HepG2 (cell line): Measurements from ENCODE around the gene CAMKK1. TPM values are rescaled to one million over a fixed set of nuclear protein-coding genes. Genes with fewer than 3 reads are reported as not detected.

Experiments
- ATF3 ChIP-seq: sonication (generic); formaldehyde crosslinking; IDR thresholded peaks from 2 replicates; pipeline ENCODE4 v1.4.0; 2020; ENCODE audit warnings: missing genetic modification reagents
- BRF2 ChIP-seq: sonication (generic); formaldehyde crosslinking; IDR thresholded peaks from 2 replicates; pipeline ENCODE4 v1.8.1; 2022; ENCODE audit warnings: mild to moderate bottlenecking, missing genetic modification reagents
- CREB1 ChIP-seq, 2 experiments: fragments of 450-650 bp in 1 of 2; IDR thresholded peaks; 2 replicates each; pipeline ENCODE4 v1.6.1; 2016 to 2017; ENCODE audit warnings: control low read depth in 1 of 2, mild to moderate bottlenecking in 1 of 2, missing compliant biosample characterization in 1 of 2, missing genetic modification characterization in 1 of 2
- EED ChIP-seq: sonication (generic); formaldehyde crosslinking; IDR thresholded peaks from 2 replicates; pipeline ENCODE4 v1.5.0; 2020; ENCODE audit warnings: mild to moderate bottlenecking, missing genetic modification reagents
- FOSL1 ChIP-seq: sonication (generic); formaldehyde crosslinking; IDR thresholded peaks from 2 replicates; pipeline ENCODE4 v1.9.0; 2021; ENCODE audit warnings: missing genetic modification reagents, borderline replicate concordance
- GABPB1 ChIP-seq: IDR thresholded peaks from 2 replicates; pipeline ENCODE4 v1.6.1; 2016; ENCODE audit warnings: mild to moderate bottlenecking, missing genetic modification reagents, moderate library complexity, missing compliant biosample characterization
- GATAD2A ChIP-seq: IDR thresholded peaks from 2 replicates; pipeline ENCODE4 v1.6.1; 2016
- HOXA3 ChIP-seq: sonication (generic); formaldehyde crosslinking; IDR thresholded peaks from 2 replicates; pipeline ENCODE4 v1.5.0; 2020; ENCODE audit warnings: missing genetic modification reagents
- RXRB ChIP-seq: IDR thresholded peaks from 2 replicates; pipeline ENCODE4 v1.6.1; 2016; ENCODE audit warnings: borderline replicate concordance, missing genetic modification reagents, missing compliant biosample characterization
- SIN3A ChIP-seq: IDR thresholded peaks from 2 replicates; pipeline ENCODE4 v1.6.1; 2011; ENCODE audit warnings: low read depth, mild to moderate bottlenecking, control low read depth, low read length, borderline replicate concordance
- SKIL ChIP-seq: sonication (generic); formaldehyde crosslinking; IDR thresholded peaks from 2 replicates; pipeline ENCODE4 v1.8.0; 2022; ENCODE audit warnings: missing genetic modification reagents, mild to moderate bottlenecking, moderate library complexity, borderline replicate concordance
- XRCC5 ChIP-seq: fragments of 200-400 bp; formaldehyde crosslinking; optimal IDR thresholded peaks from 2 replicates; pipeline ENCODE3; 2017; ENCODE audit warnings: mild to moderate bottlenecking, low read length
- ZBTB34 ChIP-seq: sonication (generic); formaldehyde crosslinking; IDR thresholded peaks from 2 replicates; pipeline ENCODE4 v1.8.0; 2022; ENCODE audit warnings: mild to moderate bottlenecking, missing genetic modification reagents
- ZNF12 ChIP-seq: sonication (generic); formaldehyde crosslinking; IDR thresholded peaks from 2 replicates; pipeline ENCODE4 v1.5.0; 2020; ENCODE audit warnings: missing genetic modification reagents
- ZNF160 ChIP-seq: sonication (generic); formaldehyde crosslinking; IDR thresholded peaks from 2 replicates; pipeline ENCODE4 v1.8.0; 2022; ENCODE audit warnings: mild to moderate bottlenecking, inconsistent platforms, missing genetic modification reagents
- ZNF362 ChIP-seq: sonication (generic); formaldehyde crosslinking; IDR thresholded peaks from 2 replicates; pipeline ENCODE4 v1.4.0; 2020; ENCODE audit warnings: missing genetic modification reagents, mild to moderate bottlenecking, borderline replicate concordance
- ZNF549 ChIP-seq: sonication (generic); formaldehyde crosslinking; IDR thresholded peaks from 2 replicates; pipeline ENCODE4 v1.5.0; 2020; ENCODE audit warnings: missing genetic modification reagents
- ZNF574 ChIP-seq: sonication (generic); formaldehyde crosslinking; IDR thresholded peaks from 2 replicates; pipeline ENCODE4 v1.4.0; 2020; ENCODE audit warnings: missing genetic modification reagents
- ZSCAN21 ChIP-seq: sonication (generic); formaldehyde crosslinking; IDR thresholded peaks from 2 replicates; pipeline ENCODE4 v1.8.0; 2022; ENCODE audit warnings: mild to moderate bottlenecking, missing genetic modification reagents, moderate library complexity, borderline replicate concordance
- ZSCAN30 ChIP-seq: sonication (generic); formaldehyde crosslinking; IDR thresholded peaks from 2 replicates; pipeline ENCODE4 v1.5.0; 2020; ENCODE audit warnings: mild to moderate bottlenecking, missing genetic modification reagents
- polyA plus RNA-seq, 8 experiments: library from polyadenylated mRNA; depleted of rRNA in 3 of 8; stranded (reverse) in 7 of 8; unstranded in 1 of 8; fragments of >200 nt; fragmentation: Illumina TruSeq in 4 of 8; extraction: Trizol in 4 of 8; gene quantifications; 2 replicates each; pipeline versions ENCODE4 v1.2.1 to v1.2.3, GENCODE V29; 2011 to 2016; ENCODE audit warnings: low read depth in 4 of 8, missing spikeins in 1 of 8, mixed read lengths in 1 of 8; ENCODE audit not compliant: insufficient read depth in 1 of 8
- total RNA-seq, 5 experiments: library from RNA; depleted of rRNA; stranded (reverse); fragments of >200 nt; fragmentation: Illumina TruSeq; extraction: Trizol; gene quantifications; 2 replicates each; pipeline ENCODE4 v1.2.3, GENCODE V29; 2016; ENCODE audit warnings: low read depth in 1 of 5

Gene CAMKK1
- total and polyA plus RNA-seq, 2 of the 13 experiments (the other 11 are each of a cell fraction or from before 2014, with no cell fraction given): 1.5 to 1.6 TPM

- TF ChIP-seq ZNF12 (CRISPR knock-in tag): 0 out of 2 replicates have a peak, but pooled peaks have one; percentile 34
- TF ChIP-seq GABPB1 (CRISPR knock-in tag): peak; percentile 35; the same call in 1 of the 2 replicates
- TF ChIP-seq SKIL (CRISPR knock-in tag): no peak
- 0 out of 2 replicates have a peak, but pooled peaks have one; percentile 11 for TF ChIP-seq ZSCAN21 (CRISPR knock-in tag)
- TF ChIP-seq ZNF160 (CRISPR knock-in tag): no peak
- TF ChIP-seq XRCC5: peak; percentile 48
- no peak for TF ChIP-seq ATF3
- TF ChIP-seq ZNF362 (CRISPR knock-in tag): no peak
- TF ChIP-seq BRF2 (CRISPR knock-in tag): no peak
- TF ChIP-seq SIN3A: no peak
- no peak for TF ChIP-seq ZBTB34 (CRISPR knock-in tag)
- peak; percentile 68 for TF ChIP-seq CREB1 (IDR thresholded peaks at IDR 0.05)
- TF ChIP-seq CREB1 (CRISPR knock-in tag; IDR thresholded peaks at IDR 0.05): no peak
- TF ChIP-seq FOSL1 (CRISPR knock-in tag): no peak
- TF ChIP-seq EED (CRISPR knock-in tag): no peak
- TF ChIP-seq GATAD2A (CRISPR knock-in tag): 0 out of 2 replicates have a peak, but pooled peaks have one; percentile 16
- TF ChIP-seq ZNF574 (CRISPR knock-in tag): peak; percentile 36; the same call in 1 of the 2 replicates
- TF ChIP-seq HOXA3 (CRISPR knock-in tag): no peak
- no peak for TF ChIP-seq ZSCAN30 (CRISPR knock-in tag)
- no peak for TF ChIP-seq RXRB (CRISPR knock-in tag)
- TF ChIP-seq ZNF549: no peak
Observed at GRCh38 chr17:3913531-3914311, 20.9 kb upstream of the CAMKK1 start (continued).
